ENCODE results near the gene LCE7A. TPM values are rescaled to one million over a fixed set of nuclear protein-coding genes. Genes with fewer than 3 reads are reported as not detected.
A peak's percentile ranks its signal among the peaks of the same experiment; 100 is the strongest.

Gene LCE7A
- not detected in 2 replicates for total RNA-seq (2014; rRNA removed; shearing (Covaris generic))

DNA sequence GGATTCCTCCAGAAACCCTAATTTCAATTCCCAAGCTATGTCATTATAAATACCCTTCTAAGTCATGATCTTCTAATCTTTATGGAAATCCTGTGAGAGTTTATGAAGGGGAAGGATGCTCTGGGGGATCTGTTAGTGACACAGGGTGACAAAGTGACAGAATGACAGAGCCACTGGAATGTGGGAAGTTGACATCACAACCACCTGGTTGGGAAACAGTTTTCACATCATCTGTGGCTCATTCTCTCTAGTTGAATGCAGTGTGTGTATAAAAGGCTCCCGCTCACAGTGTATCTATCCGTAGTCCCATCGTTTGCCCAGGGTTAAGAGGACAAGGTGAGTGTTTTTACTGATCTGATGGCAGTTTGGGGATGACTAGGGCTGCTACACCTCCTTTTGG is at the start of gene LCE7A:
LCE7A (plus strand) TSS at position 301 of the 400 bp plus-strand sequence. CDS start 702 bp downstream, outside the sequence.
- DNase-seq (ENCODE audit: low spot score): no peak

- no peak for DNase-seq (ENCODE audit: low spot score)
Observed at GRCh38 chr1:152811050-152811449, 48.7 kb upstream of the LCE7A start.

- no peak for DNase-seq (ENCODE audit: low spot score)
Observed at GRCh38 chr1:152811671-152812070, 48.1 kb upstream of the LCE7A start, which contains the start of gene LCE1B. LCE1B (plus strand) TSS chr1:152811971; CDS start chr1:152812447, 476 bp downstream.

DNA sequence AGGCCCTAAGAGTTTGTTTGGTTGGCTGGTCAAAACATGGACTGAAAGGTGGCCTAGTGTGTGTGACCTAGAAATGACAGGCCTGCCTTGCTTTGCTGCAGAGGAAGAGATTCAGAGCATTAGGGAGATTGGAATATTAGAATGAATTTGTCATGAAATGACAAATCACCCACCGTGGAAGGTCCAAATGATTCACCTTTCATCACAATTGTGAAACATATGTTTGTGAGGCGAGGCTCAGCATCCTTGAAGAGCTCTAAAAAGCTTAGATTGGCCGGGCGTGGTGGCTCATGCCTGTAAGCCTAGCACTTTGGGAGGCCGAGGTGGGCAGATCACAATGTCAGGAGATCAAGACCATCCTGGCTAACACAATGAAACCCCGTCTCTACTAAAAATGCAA is 42.5 kb upstream of the LCE7A start:
- DNase-seq (ENCODE audit: low spot score): no peak

GRCh38 chr1:152823294-152823693 is 36.5 kb upstream of the LCE7A start:
- no peak for DNase-seq (ENCODE audit: low spot score)

DNA sequence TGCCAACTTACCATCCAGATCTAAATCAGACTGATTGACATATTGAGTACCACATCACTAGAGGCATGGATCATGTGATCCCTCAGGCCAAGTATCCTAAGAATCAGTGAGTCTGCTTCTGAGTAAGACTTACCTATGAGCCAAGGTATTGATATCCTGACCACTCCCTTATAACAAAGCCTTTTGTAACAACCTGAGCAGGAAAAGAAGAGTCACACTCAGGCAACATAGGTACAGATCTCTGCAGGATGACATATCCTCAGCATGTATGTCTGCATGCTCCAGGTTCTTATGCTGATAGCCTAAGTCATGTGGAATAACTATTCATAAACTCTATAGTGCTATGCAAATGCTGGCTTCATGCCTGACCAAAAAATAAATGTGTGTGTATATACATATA is 34.8 kb upstream of the LCE7A start:
- DNase-seq (ENCODE audit: low spot score): no peak

GRCh38 chr1:152827173-152827572 is 32.6 kb upstream of the LCE7A start, which contains the start of gene LCE1A:
LCE1A (plus strand) TSS chr1:152827473; CDS start chr1:152827473, 0 bp downstream.
- no peak for DNase-seq (ENCODE audit: low spot score)

- no peak for DNase-seq (ENCODE audit: low spot score)
Observed at GRCh38 chr1:152836870-152837269, 22.9 kb upstream of the LCE7A start.

DNA sequence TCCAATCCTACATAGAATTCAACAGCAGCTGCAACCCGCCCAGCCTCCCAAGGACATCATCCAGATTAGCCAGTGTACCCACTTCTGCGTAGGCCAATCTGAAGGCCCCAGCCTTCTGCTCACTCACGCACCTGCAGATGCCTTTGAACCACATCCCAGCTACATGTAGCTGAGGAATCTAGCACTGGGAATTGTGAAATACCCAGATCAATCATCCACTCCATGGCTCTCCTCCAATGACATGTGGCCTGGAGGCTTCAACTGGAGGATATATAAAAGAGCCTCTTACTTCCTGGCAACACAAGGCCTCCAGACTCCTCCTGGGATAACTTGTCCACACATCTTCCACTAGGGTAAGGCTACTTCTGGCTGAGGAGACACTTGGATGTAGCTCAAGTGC is 17.2 kb upstream of the LCE7A start, which contains the start of gene LCE6A:
LCE6A (plus strand) TSS at position 301 of the 400 bp plus-strand sequence. CDS start 665 bp downstream, outside the sequence.
- no peak for DNase-seq (ENCODE audit: low spot score)

GRCh38 chr1:152855661-152856060 is 4.1 kb upstream of the LCE7A start:
- DNase-seq (ENCODE audit: low spot score): peak; percentile 26

DNA sequence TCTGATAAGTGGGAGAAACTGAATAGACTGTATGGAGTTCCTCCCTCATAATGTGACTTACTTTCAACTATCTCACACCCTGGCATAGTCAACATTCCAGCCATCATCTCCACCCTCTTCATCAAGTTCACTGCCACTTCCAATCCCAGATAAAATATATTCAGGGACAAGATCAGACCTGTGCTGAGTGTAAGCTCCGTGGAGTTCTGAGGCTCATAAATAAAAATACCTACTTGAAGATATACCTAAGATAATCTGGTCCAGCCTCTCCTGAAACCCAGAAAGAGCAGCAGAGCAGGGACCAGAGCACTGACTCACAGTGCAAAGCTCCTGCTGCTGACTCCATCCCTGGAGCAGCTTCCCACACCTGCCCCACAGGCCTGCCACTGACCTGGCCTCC is 1.7 kb upstream of the LCE7A start:
- DNase-seq (ENCODE audit: low spot score): no peak

GRCh38 chr1:152860129-152860528 is 333 bp downstream of the LCE7A start:
- DNase-seq (ENCODE audit: low spot score): no peak

DNA sequence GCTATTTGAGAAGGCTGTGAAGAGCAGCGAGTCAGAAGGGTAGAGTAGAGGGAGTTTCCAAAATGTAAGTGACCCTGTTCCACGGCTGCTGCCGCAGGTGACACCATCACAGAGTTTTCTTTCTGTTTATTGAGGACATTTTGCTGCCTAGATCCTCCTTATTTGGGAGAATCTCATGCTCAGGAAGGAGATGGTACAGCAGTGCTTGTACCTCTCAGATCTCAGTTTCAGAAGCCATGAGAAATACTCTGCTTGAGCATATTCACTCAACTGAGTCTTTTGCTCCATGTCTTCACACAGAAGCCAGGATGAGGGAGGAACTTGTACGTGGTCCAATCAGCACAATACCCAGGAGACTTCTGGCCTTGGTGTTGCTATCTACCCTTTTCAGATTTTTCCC is 1.6 kb downstream of the LCE7A start:
- no peak for DNase-seq (ENCODE audit: low spot score)

- DNase-seq (ENCODE audit: low spot score): no peak
Observed at GRCh38 chr1:152864443-152864842, 4.6 kb downstream of the LCE7A start.

DNA sequence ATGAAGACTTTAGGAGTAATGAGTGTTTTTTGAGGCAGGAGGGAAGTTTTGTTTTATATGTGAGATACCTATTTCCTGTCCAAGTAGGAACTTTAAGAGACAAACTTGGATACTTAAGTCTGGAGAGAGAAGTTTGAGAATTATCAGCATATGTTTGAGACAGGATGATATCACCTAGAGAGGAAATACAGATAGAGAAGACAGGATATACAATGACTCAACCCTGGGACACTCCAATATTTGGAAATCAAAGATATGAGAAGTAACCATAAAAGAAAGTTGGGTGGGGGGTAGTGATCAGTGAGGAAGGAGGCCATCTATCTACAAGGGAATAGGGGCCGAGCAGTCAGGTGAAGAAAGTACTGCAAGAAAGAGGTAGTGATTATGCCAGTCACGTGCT is 6.5 kb downstream of the LCE7A start:
- DNase-seq (ENCODE audit: low spot score): no peak

GRCh38 chr1:152869808-152870419 is 10.1 kb downstream of the LCE7A start:
- peak; percentile 74 for DNase-seq (ENCODE audit: low spot score)

GRCh38 chr1:152870831-152871730 is 11.3 kb downstream of the LCE7A start:
- peak; percentile 47 for DNase-seq (ENCODE audit: low spot score)

DNA sequence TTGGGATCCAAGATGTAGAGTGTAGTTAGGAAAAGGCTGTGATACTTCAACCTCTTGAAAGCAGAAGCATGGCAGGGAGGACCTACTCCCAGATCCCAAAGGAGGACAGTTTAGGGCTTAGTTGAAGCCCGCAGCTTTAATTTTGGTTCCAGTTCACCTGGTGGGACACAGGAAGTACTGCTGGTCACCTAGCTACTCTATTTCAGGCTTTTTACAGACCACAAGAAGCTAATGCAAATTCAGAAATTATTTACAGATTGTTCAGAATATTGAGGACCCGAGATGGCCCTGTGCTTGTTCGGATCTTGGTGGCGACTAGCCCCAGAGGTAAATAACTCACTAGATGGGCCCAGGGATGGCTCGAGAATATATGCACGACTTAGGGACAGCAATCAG is 11.9 kb downstream of the LCE7A start:
- no peak for DNase-seq (ENCODE audit: low spot score)

GRCh38 chr1:152873495-152873894 is 13.7 kb downstream of the LCE7A start:
- no peak for DNase-seq (ENCODE audit: low spot score)

DNA sequence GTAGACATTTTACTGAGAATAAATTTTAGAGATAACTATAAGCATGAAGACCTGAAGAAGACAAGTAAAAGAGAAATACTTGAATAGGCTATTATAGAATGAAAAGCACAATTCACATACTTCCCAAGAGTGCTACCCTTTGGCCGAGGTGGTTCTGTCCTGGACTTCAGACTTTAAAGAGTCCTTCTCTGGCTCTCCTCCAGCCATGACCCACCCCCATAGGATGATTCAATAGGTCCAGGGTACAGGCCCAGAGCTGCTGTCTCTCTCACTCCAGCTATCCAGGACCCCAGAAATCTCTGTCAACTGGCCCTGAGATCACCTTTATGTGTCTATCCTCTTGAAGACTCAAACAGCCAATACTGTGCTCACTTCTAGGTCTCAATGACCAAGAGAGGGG is 17.0 kb downstream of the LCE7A start:
- DNase-seq (ENCODE audit: low spot score): no peak

DNA sequence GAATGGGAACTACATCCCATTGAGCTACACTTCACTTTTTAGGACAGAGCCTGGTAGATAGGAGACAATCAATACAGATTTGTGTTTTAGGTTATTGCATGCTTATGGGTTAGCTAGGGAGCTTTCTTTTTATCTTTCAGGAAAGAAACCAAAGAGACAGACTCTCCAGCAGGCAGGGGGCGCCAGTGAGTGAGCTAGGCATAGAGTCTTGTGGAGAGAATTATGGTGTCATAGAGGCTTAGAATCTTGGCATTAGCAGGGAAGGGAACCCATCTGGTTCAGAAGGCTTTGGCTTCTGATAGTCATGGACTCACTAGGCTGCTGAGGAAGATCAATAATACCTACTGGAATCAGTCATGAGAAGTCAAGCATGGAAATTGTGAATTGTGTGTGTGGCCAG is 18.2 kb downstream of the LCE7A start, which contains the start of gene SMCP:
SMCP (plus strand) TSS at position 281 of the 400 bp plus-strand sequence. CDS start 6,101 bp downstream, outside the sequence.
- DNase-seq (ENCODE audit: low spot score): peak; percentile 13

- DNase-seq (ENCODE audit: low spot score): no peak
Observed at GRCh38 chr1:152879559-152880198, 19.9 kb downstream of the LCE7A start.

Measured in A172 (cell line).